Upper lobe of left lung (tissue), 6 donors: ENCODE results near the gene METTL17. TPM values are rescaled to one million over a fixed set of nuclear protein-coding genes. Genes with fewer than 3 reads are reported as not detected.
A peak's percentile ranks its signal among the peaks of the same experiment; 100 is the strongest.

Experiments used
- ATAC-seq, 2 donors: fragments of 200-7000 bp; cut with Tn5 transposase; one replicate each; pipeline ENCODE4 v1.9.1; 2022; ENCODE audit warnings: mild to moderate bottlenecking in 2 of 2, moderate library complexity in 2 of 2; ENCODE audit not compliant: low FRiP score in 2 of 2
- DNase-seq, 2 donors: peaks; one replicate each; pipeline ENCODE4 v3.0.0-alpha.2; 2019 to 2020
- H3K27ac ChIP-seq, 4 donors: fragments of 200-600 bp; sonication (generic); one replicate each; pipeline ENCODE4 v1.5.1; 2016 to 2019
- H3K27me3 ChIP-seq, 4 donors: fragments of 200-600 bp; sonication (generic); one replicate each; pipeline ENCODE4 v1.5.1; 2017 to 2019
- H3K36me3 ChIP-seq, 4 donors: fragments of 200-600 bp; sonication (generic); one replicate each; pipeline ENCODE4 v1.5.1; 2016 to 2019
- H3K4me1 ChIP-seq, 4 donors: fragments of 200-600 bp; sonication (generic); one replicate each; pipeline ENCODE4 v1.5.1; 2018 to 2019
- H3K4me3 ChIP-seq, 4 donors: fragments of 200-600 bp; sonication (generic); one replicate each; pipeline ENCODE4 v1.5.1; 2017 to 2019; ENCODE audit warnings: mild to moderate bottlenecking in 2 of 4, moderate library complexity in 1 of 4
- H3K9me3 ChIP-seq, 4 donors: fragments of 200-600 bp; sonication (generic); one replicate each; pipeline ENCODE4 v1.5.1; 2018 to 2019
- CTCF ChIP-seq, 6 experiments: fragments of 450-650 bp in 4 of 6; fragments of 200-600 bp in 2 of 6; sonication (generic) in 2 of 6; IDR thresholded peaks; one replicate each; pipeline ENCODE4 v1.5.1; 2016 to 2019; ENCODE audit warnings: antibody characterized with exemption in 6 of 6
- EP300 ChIP-seq, 4 donors: sonication (generic); formaldehyde crosslinking; IDR thresholded peaks; one replicate each; pipeline ENCODE4 v1.5.1; 2017; ENCODE audit warnings: antibody characterized with exemption in 4 of 4, control low read depth in 2 of 4
- POLR2A ChIP-seq, 4 donors: fragments of 450-650 bp; IDR thresholded peaks; one replicate each; pipeline ENCODE4 v1.5.1; 2016 to 2017; ENCODE audit warnings: antibody characterized with exemption in 4 of 4, mild to moderate bottlenecking in 2 of 4
- POLR2AphosphoS5 ChIP-seq, 2 donors: sonication (generic); formaldehyde crosslinking; IDR thresholded peaks; one replicate each; pipeline ENCODE4 v1.5.1; 2017; ENCODE audit warnings: antibody characterized with exemption in 2 of 2
- WGBS, 2 donors: methylation state at CpG; one replicate each; pipeline ENCODE4 v1.1.5; 2017 to 2018; 5-methylcytosine and 5-hydroxymethylcytosine counted together
- total RNA-seq, 6 donors: library from RNA; depleted of rRNA in 4 of 6; stranded (reverse); fragments of >200 nt in 4 of 6; gene quantifications; one replicate each; pipeline versions ENCODE4 v1.1.0 to v1.2.1, GENCODE V29; 2016 to 2021
- donor health status: DM: no; HTN: no; CAD: no; lungs with moderate emphysema.
- donor health status: DM: no; HTN: yes; CAD: no; lungs with severe emphysema.

The METTL17 gene
- total RNA-seq, 6 donors from 2014 or later = 39.2 to 202 (median 59.4) TPM

- 67 to 82% methylated on average over 6 of the region's 6 CpGs for WGBS, 2 donors
- Histone ChIP-seq H3K9me3 (no peaks in the 10 kb centered on the region), H3K36me3 (peaks cover 34 to 47% (median 45%) of the 10 kb centered on the region in 4 donors), H3K4me3 (no peak overlapping the region), H3K4me1 (no peaks in the 10 kb centered on the region), H3K27ac (no peak overlapping the region), H3K27me3 (no peaks in the 10 kb centered on the region)
- TF ChIP-seq POLR2A (IDR thresholded peaks at IDR 0.05) (no peak), EP300 (IDR thresholded peaks at IDR 0.05) (no peak), POLR2AphosphoS5 (IDR thresholded peaks at IDR 0.05) (no peak), CTCF (IDR thresholded peaks at IDR 0.05) (no peak)
- DNase-seq (no peak), ATAC-seq (no peak)
Measured at GRCh38 chr14:20997564-20997963, 7.8 kb downstream of the METTL17 start.

GRCh38 chr14:20998139-20998538 is 8.4 kb downstream of the METTL17 start:
- Histone ChIP-seq H3K4me1 (no peaks in the 10 kb centered on the region), H3K27ac (peak overlapping the region in 2 of 4 donors; percentile 7 to 37), H3K27me3 (no peaks in the 10 kb centered on the region), H3K9me3 (no peaks in the 10 kb centered on the region), H3K4me3 (no peak overlapping the region), H3K36me3 (peaks cover 34 to 42% (median 39%) of the 10 kb centered on the region in 4 donors)
- WGBS, 2 donors = 71 to 75% methylated on average over 3 of the region's 3 CpGs
- TF ChIP-seq POLR2A (IDR thresholded peaks at IDR 0.05) = no peak
- TF ChIP-seq EP300 (IDR thresholded peaks at IDR 0.05) = no peak
- TF ChIP-seq CTCF (IDR thresholded peaks at IDR 0.05) = no peak
- TF ChIP-seq POLR2AphosphoS5 (IDR thresholded peaks at IDR 0.05) = no peak
- ATAC-seq = no peak
- DNase-seq = no peak

GRCh38 chr14:20998674-20999366 is 9.0 kb downstream of the METTL17 start, which contains the start of gene SLC39A2:
SLC39A2 (plus strand) TSS chr14:20999293; CDS start chr14:20999447, 154 bp downstream.
- Histone ChIP-seq H3K4me3 (no peak within 1 kb of the TSS), H3K4me1 (no peaks in the 10 kb centered on the region), H3K36me3 (peaks cover 30 to 35% (median 33%) of the 10 kb centered on the region in 4 donors), H3K27me3 (no peaks in the 10 kb centered on the region), H3K27ac (peak within 1 kb of the TSS in 2 of 4 donors; percentile 7 to 37), H3K9me3 (no peaks in the 10 kb centered on the region)
- no peak for DNase-seq
- 54 to 64% methylated on average over 6 of the region's 6 CpGs for WGBS, 2 donors
- TF ChIP-seq POLR2AphosphoS5 (IDR thresholded peaks at IDR 0.05) (no peak), CTCF (IDR thresholded peaks at IDR 0.05) (no peak), EP300 (IDR thresholded peaks at IDR 0.05) (no peak), POLR2A (IDR thresholded peaks at IDR 0.05) (no peak)
- ATAC-seq = peak; percentile 67 to 94

GRCh38 chr14:20999591-20999990 is 9.8 kb downstream of the METTL17 start:
- no peak for TF ChIP-seq CTCF (IDR thresholded peaks at IDR 0.05)
- no peak for TF ChIP-seq POLR2A (IDR thresholded peaks at IDR 0.05)
- TF ChIP-seq EP300 (IDR thresholded peaks at IDR 0.05) = no peak
- TF ChIP-seq POLR2AphosphoS5 (IDR thresholded peaks at IDR 0.05) = no peak
- peaks cover 24 to 27% (median 26%) of the 10 kb centered on the region in 4 donors for H3K36me3 ChIP-seq
- no peak overlapping the region for H3K4me3 ChIP-seq
- ATAC-seq (no peak), DNase-seq (no peak)
- no peaks in the 10 kb centered on the region for H3K4me1 ChIP-seq
- no peak overlapping the region for H3K27ac ChIP-seq
- WGBS, 2 donors = 78 to 87% methylated on average over 4 of the region's 4 CpGs
- H3K9me3 ChIP-seq = no peaks in the 10 kb centered on the region
- H3K27me3 ChIP-seq = no peaks in the 10 kb centered on the region

- DNase-seq (no peak), ATAC-seq (no peak)
- 36 to 75% methylated on average over 2 to 7 of the region's 7 CpGs for WGBS, 2 donors
- H3K36me3 ChIP-seq = peaks cover 8 to 11% (median 9%) of the 10 kb centered on the region in 4 donors
- H3K9me3 ChIP-seq = no peaks in the 10 kb centered on the region
- H3K4me1 ChIP-seq = no peaks in the 10 kb centered on the region
- no peak overlapping the region for H3K4me3 ChIP-seq
- H3K27me3 ChIP-seq = no peaks in the 10 kb centered on the region
- H3K27ac ChIP-seq = no peak overlapping the region
- TF ChIP-seq POLR2AphosphoS5 (IDR thresholded peaks at IDR 0.05) (no peak), POLR2A (IDR thresholded peaks at IDR 0.05) (no peak), EP300 (IDR thresholded peaks at IDR 0.05) (no peak), CTCF (IDR thresholded peaks at IDR 0.05) (no peak)
Measured at GRCh38 chr14:21001218-21001617, 11.4 kb downstream of the METTL17 start.
